Right lobe of liver (tissue), 6 donors: ENCODE data around the gene KLHL30. TPM values are rescaled to one million over a fixed set of nuclear protein-coding genes. Genes with fewer than 3 reads are reported as not detected.
A peak's percentile ranks its signal among the peaks of the same experiment; 100 is the strongest.

ENCODE experiments used
- ATAC-seq, 4 donors: fragments of 200-7000 bp; cut with Tn5 transposase; one replicate each; pipeline ENCODE4 v1.9.1; 2020; ENCODE audit warnings: mild to moderate bottlenecking in 4 of 4, moderate library complexity in 4 of 4
- DNase-seq, 3 donors: peaks; one replicate each; pipeline ENCODE4 v3.0.0-alpha.2; 2020
- H3K27ac ChIP-seq, 3 donors: fragments of 200-600 bp; one replicate each; pipeline ENCODE4 v1.8.0; 2022
- H3K27me3 ChIP-seq, 2 donors: fragments of 200-600 bp; one replicate each; pipeline ENCODE4 v1.8.0; 2022
- H3K36me3 ChIP-seq, 4 donors: fragments of 200-600 bp; sonication (generic) in 1 of 4; one replicate each; pipeline versions ENCODE4 v1.5.1 to v1.8.0; 2017 to 2022; ENCODE audit warnings: control low read depth in 1 of 4
- H3K4me1 ChIP-seq, 4 donors: fragments of 200-600 bp; sonication (generic) in 1 of 4; one replicate each; pipeline versions ENCODE4 v1.5.1 to v1.8.0; 2017 to 2022; ENCODE audit warnings: control low read depth in 1 of 4
- H3K4me3 ChIP-seq, 3 donors: fragments of 200-600 bp; one replicate each; pipeline ENCODE4 v1.8.0; 2022
- H3K9me3 ChIP-seq, 4 donors: fragments of 200-600 bp; sonication (generic) in 1 of 4; one replicate each; pipeline versions ENCODE4 v1.5.1 to v1.8.0; 2017 to 2022; ENCODE audit warnings: control low read depth in 1 of 4
- CTCF ChIP-seq, 4 donors: fragments of 200-600 bp in 3 of 4; fragments of 450-650 bp in 1 of 4; IDR thresholded peaks; one replicate each; pipeline versions ENCODE4 v1.5.1 to v1.8.0; 2016 to 2022; ENCODE audit warnings: antibody characterized with exemption in 4 of 4, mild to moderate bottlenecking in 2 of 4
- POLR2A ChIP-seq: fragments of 450-650 bp; IDR thresholded peaks from one replicate; pipeline ENCODE4 v1.6.1; 2017; ENCODE audit warnings: antibody characterized with exemption, mild to moderate bottlenecking
- WGBS: methylation state at CpG from one replicate; pipeline ENCODE4 v1.1.6; 2018; ENCODE audit warnings: low coverage, low lambda C conversion rate; ENCODE audit not compliant: insufficient coverage; ENCODE audit errors: missing lambda C conversion rate; 5-methylcytosine and 5-hydroxymethylcytosine counted together
- intact Hi-C, 2 donors: fragments of 100-400 bp; cut with DNase I; formaldehyde crosslinking; loops; one replicate each; pipeline versions ENCODE4 v1.11.2 to v1.14.1; 2022
- total RNA-seq, 6 experiments: library from RNA; depleted of rRNA in 2 of 6; stranded (reverse); fragments of >200 nt in 2 of 6; fragmentation: NEBNext Ultra II Directional in 3 of 6; extraction: Animal tissue kit (Norgen Biotek cat#: 25700) in 3 of 6; gene quantifications; one replicate each; pipeline versions ENCODE4 v1.1.0 to v1.2.4, GENCODE V29; 2016 to 2023
- donor health status: DM: no; HTN: yes; CAD: no.
- donor health status: DM: no; HTN: no; CAD: no.
- donor health status: DM: no; HTN: no; CAD: no.
- donor health status: DM: no; HTN: yes; CAD: no.
- donor health status: DM: no; HTN: yes; CAD: no.

KLHL30 gene
- total RNA-seq, 6 experiments from 2014 or later: 0.04 to 0.19 (median 0.11) TPM; not detected in 2

DNA sequence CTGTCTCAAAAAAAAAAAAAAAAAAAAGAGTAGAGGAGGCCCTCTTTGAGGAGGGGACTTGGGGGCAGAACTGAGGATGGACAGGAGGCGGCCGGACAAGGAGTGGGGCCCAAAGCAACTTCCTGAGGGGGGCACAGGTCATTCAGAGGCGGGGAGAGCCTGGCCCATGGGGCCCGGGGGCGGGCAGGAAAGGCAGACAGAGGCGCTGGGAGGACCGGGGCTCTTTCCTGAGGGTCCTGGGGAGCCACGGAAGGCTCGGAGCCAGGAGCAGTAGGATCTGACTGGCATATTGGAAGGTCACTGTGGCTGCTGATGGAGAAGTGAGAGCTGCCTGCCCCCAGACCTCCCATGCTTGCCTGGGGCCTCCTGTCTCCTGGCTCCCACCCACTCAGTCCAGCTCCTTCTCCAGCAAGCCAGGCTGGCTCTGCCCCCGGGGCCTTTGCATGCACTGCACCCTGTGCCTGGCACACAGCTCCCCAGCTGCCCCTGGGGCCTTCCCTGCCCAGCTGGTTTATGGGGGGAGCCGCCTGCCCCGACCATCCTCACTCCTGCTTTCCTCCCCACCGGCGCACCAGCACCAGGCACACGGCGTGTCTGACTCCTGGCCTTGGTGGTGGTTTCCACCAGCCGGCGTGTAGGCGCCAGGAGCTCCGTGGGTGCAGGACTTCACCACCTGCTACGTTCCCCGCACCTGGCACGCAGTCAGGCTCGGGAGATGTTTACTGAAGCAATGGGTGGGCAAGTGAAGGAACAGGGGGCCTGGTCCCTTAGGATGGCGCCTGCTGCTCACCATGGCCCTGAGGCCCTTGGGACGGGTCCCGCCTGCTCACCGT lies 32.7 kb upstream of the KLHL30 start:
- no peak overlapping the region for H3K4me3 ChIP-seq
- peaks cover 0 to 7% (median 3%) of the 10 kb centered on the region in 4 donors for H3K4me1 ChIP-seq
- DNase-seq (peak in 1 of 3 donors; percentile 41), ATAC-seq (no peak)
- H3K9me3 ChIP-seq: no peaks in the 10 kb centered on the region
- H3K36me3 ChIP-seq: no peaks in the 10 kb centered on the region
- H3K27me3 ChIP-seq: no peaks in the 10 kb centered on the region
- no peak overlapping the region for H3K27ac ChIP-seq
- intact Hi-C loops: no loop called here
- no CpG with 5 or more reads among the region's 28 CpGs for WGBS
- TF ChIP-seq CTCF (IDR thresholded peaks at IDR 0.05): no peak

GRCh38 chr2:238106339-238106697 lies 32.1 kb upstream of the KLHL30 start:
- intact Hi-C loops: no loop called here
- H3K27ac ChIP-seq: no peak overlapping the region
- peaks cover 0 to 7% (median 3%) of the 10 kb centered on the region in 4 donors for H3K4me1 ChIP-seq
- no peak for ATAC-seq
- H3K4me3 ChIP-seq: no peak overlapping the region
- peak in 2 of 3 donors; percentile 41 to 55 for DNase-seq
- H3K27me3 ChIP-seq: no peaks in the 10 kb centered on the region
- H3K9me3 ChIP-seq: no peaks in the 10 kb centered on the region
- no peaks in the 10 kb centered on the region for H3K36me3 ChIP-seq
- 100% methylated on average over 1 of the region's 13 CpGs for WGBS
- TF ChIP-seq CTCF (IDR thresholded peaks at IDR 0.05) (no peak), POLR2A (no peak)

- H3K27ac ChIP-seq: peak overlapping the region in 2 of 3 donors; percentile 50 to 73
- peaks cover 0 to 7% (median 3%) of the 10 kb centered on the region in 4 donors for H3K4me1 ChIP-seq
- no peaks in the 10 kb centered on the region for H3K9me3 ChIP-seq
- intact Hi-C loops: no loop called here
- peak overlapping the region in 2 of 3 donors; percentile 24 to 30 for H3K4me3 ChIP-seq
- WGBS: 66% methylated on average over 12 of the region's 28 CpGs
- peak; percentile 46 to 66 (median 62) for ATAC-seq
- peak in 2 of 3 donors; percentile 60 to 63 for DNase-seq
- H3K27me3 ChIP-seq: no peaks in the 10 kb centered on the region
- TF ChIP-seq CTCF (IDR thresholded peaks at IDR 0.05) (peak; percentile 37 to 66 (median 51)), POLR2A (no peak)
- H3K36me3 ChIP-seq: no peaks in the 10 kb centered on the region
These were observed 31.6 kb upstream of the KLHL30 start for GRCh38 chr2:238106698-238107524.

DNA sequence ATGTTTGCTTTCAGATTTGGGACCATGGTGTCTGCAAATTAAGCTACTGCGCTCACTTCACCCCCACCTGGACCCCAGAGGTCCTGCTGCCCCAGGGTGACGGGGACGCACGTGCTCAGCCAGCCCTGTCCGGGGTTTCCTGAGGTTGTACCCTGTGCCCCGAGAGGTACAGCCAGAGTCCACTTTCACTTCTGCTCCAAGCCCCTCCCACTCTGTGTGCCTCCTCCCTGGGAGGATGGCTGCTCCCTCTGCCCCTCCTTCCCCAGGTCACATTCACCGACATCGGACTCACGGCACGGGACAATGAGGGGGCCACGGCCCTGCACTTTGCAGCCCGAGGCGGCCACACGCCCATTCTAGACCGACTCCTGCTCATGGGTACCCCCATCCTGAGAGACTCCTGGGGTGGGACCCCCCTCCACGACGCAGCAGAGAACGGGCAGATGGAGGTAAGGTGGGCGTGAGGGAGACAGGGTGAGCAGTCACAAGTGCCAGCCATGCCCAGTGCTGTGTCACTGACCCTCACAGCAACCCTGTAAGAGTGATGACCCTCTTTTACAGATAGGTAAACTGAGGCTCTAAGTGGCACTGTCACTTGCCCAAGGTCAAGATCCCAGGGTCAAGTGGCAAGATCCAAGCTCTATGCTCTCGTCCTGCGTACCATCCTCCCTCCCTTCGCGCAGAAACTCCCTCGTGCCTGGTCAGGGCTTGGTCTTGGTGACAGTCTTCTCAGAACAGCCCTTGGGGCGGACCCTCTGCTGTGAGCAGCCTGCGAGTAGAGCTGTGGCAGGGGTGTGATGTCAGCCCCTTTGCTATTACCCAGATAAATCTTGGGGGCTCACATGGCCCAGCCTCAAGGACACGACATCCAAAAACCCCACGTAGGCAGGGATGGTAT lies 30.7 kb upstream of the KLHL30 start:
- no peaks in the 10 kb centered on the region for H3K36me3 ChIP-seq
- 0% methylated on average over 4 of the region's 28 CpGs for whole genome bisulfite sequencing
- TF ChIP-seq CTCF (IDR thresholded peaks at IDR 0.05): no peak
- no peak for TF ChIP-seq POLR2A
- peak; percentile 76 to 89 (median 88) for DNase-seq
- peaks cover 0 to 7% (median 3%) of the 10 kb centered on the region in 4 donors for H3K4me1 ChIP-seq
- ATAC-seq: peak; percentile 94 to 97 (median 95)
- H3K27ac ChIP-seq: peak overlapping the region in 2 of 3 donors; percentile 50 to 73
- H3K27me3 ChIP-seq: no peaks in the 10 kb centered on the region
- intact Hi-C loops: no loop called here
- H3K9me3 ChIP-seq: no peaks in the 10 kb centered on the region
- peak overlapping the region in 2 of 3 donors; percentile 24 to 30 for H3K4me3 ChIP-seq
